ENCODE results near the gene ORC1.
"Not testable (repeated sequence)": the region's sequence is repeated elsewhere in the genome, so short reads cannot be mapped to it uniquely, and the experiment has no call there.

Gene ORC1

GRCh38 chr1:52385376-52385775 is 18.8 kb downstream of the ORC1 start:
- DNase-seq, result no peak

GRCh38 chr1:52369851-52370250 is 34.4 kb downstream of the ORC1 start:
- not testable (repeated sequence) for DNase-seq

DNA sequence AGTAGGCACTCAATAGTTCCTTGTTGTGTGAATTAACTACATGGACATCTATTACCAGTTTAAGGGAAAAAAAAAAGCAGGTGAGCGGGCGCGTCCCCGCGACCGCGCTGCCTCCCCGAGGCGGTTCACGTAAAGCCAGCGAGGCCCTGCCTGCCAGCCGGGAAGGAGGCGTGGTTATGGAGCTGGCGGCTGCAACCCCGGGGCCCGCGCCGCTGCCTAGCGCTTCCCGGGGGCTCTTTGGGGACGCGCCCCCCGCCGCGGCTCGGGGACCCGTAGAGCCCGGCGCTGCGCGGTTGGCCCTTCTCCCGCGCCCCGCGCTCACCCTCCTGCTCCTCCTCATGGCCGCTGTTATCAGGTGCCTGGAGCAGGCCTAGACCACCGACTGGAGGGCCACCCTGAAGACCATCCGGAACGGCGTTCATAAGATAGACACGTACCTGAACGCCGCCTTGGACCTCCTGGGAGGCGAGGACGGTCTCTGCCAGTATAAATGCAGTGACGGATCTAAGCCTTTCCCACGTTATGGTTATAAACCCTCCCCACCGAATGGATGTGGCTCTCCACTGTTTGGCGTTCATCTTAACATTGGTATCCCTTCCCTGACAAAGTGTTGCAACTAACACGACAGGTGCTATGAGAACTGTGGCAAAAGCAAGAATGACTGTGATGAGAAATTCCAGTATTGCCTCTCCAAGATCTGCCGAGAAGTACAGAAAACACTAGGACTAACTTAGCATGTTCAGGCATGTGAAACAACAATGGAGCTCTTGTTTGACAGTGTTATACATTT is 35.6 kb downstream of the ORC1 start:
- DNase-seq, result peak in 1 of 2 experiments; percentile 48

- DNase-seq, result no peak
Measured at GRCh38 chr1:52367272-52367671, 37.0 kb downstream of the ORC1 start.

DNA sequence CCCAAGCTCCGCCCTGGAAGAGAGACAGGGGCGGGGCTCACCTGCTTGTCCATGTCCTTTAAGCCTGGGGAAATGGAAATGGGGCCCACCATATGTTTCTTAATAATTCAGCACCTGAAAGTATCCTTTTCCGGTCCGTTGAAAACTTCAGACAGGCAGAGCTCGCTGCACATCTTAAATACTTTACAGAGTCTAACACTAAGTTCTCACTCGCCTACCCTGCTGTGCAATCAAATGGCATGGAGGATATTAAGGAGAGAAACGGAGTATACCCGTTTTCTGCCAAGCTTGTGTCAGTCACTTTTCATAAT is 37.8 kb downstream of the ORC1 start:
- DNase-seq, result no peak

GRCh38 chr1:52365746-52366516 is 38.3 kb downstream of the ORC1 start, which contains the start of gene CC2D1B:
Gene CC2D1B, minus strand, starts transcription at chr1:52366205. Its CDS starts 1,585 bp downstream, at chr1:52364620.
- DNase-seq, result peak; percentile 67 to 95

- DNase-seq, result no peak
Measured at GRCh38 chr1:52365071-52365745, 39.0 kb downstream of the ORC1 start.

- no peak for DNase-seq
Measured at GRCh38 chr1:52364235-52364839, 39.9 kb downstream of the ORC1 start.

- no peak for DNase-seq
Measured at GRCh38 chr1:52360595-52360968, 43.6 kb downstream of the ORC1 start.

GRCh38 chr1:52359676-52360594 is 44.3 kb downstream of the ORC1 start:
- DNase-seq, result no peak

DNA sequence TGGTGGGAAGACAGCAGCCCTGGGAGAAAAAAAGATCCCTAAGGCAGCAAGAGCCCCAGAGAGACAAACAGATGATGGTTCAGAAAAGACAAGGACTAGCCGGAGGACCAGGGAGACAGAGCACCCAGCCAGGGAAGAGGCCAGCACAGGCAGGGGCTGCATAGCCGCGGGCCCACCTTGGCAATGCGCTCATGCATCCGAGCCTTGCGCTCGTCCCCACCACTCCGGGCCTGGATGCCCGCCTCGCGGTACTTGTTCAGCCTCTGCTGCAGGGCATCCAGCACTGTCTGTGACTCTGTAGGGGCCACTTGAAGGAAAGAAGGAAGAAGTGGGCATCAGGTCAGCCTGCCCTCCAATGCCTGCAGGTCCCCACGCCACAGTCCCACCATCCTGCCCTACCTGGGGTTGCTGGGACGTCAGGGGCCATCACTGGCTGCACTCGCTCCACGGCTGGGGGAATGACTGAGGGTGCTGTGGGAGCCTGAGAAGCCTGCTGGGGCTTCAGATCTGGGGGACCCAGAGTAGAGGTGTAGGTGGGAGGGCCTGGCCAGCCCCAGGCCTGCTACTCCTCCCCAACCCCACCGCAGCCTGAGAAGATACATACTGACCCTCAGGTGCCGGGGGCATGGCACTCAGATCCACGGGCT is 45.2 kb downstream of the ORC1 start:
- DNase-seq, result no peak

GRCh38 chr1:52357397-52357796 is 46.8 kb downstream of the ORC1 start:
- no peak for DNase-seq

GRCh38 chr1:52356818-52357355 is 47.3 kb downstream of the ORC1 start:
- DNase-seq, result no peak

- DNase-seq, result no peak
Measured at GRCh38 chr1:52355847-52356505, 48.2 kb downstream of the ORC1 start.

DNA sequence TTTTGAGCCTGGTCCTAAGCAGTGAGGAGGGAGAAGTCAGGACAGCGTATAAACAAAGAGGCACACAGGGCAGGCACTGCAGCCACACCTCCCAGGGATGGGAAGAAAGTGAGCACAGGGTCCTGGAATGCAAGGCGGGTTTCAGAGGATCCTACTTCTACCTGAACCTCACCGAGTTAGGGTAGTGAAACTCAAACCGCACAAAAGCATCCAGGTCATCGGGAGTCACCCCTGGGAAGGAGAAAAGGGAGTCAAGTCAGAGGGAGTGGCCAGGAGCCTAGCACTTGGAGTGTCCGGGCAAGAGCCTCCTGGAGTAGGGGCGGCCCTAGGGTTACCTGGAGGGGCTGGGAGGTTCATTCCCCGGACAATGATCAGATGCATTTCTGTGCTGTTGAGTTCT is 48.8 kb downstream of the ORC1 start:
- DNase-seq, result no peak

- DNase-seq, result no peak
Measured at GRCh38 chr1:52352690-52353089, 51.5 kb downstream of the ORC1 start.

GRCh38 chr1:52348704-52349300 is 55.4 kb downstream of the ORC1 start:
- DNase-seq, result no peak

DNA sequence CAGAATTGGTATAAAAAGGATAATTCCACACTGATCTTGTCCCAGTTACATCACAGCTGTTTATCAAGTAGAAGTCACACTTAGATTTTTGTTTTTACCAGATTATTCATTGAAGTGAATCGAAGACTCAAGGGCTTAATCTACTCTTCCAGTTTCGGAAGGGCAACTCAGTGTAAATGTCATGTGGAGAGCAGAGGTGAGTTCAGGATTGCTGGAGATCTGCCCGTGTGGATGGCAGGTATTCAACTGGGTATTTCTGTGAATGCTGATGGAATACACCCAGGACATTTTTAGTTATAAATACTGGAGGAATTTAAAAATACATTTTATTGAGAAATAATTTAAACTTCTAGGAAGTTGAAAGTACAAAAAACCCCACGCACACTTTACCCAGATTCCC is 57.6 kb downstream of the ORC1 start:
- no peak for DNase-seq

DNA sequence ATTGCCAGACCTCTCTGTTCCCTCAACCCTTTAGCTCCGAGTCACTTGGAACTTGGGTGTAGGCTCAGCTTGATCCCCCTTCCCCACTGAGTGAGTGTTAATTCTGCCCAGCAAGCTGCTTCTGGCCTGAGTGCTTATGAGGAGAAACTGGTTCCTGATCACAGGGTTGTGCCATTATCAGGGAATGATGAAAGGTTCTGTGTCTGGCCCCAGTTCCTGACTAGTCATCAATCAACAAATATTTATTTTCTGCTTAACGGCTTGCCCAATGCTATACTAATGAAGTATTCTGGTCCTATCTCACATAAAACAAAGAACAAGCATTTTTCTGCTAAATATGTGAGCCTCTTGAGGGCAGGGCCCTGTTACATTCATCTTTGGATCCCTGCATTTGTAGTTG is 59.0 kb downstream of the ORC1 start:
- no peak for DNase-seq

- DNase-seq, result no peak
Measured at GRCh38 chr1:52343979-52344378, 60.2 kb downstream of the ORC1 start.
